HepG2 (cell line): ENCODE measurements around the gene NAA16. TPM values are rescaled to one million over a fixed set of nuclear protein-coding genes. Genes with fewer than 3 reads are reported as not detected.

Source experiments
- CAMTA2 ChIP-seq: sonication (generic); formaldehyde crosslinking; IDR thresholded peaks from 2 replicates; pipeline ENCODE4 v1.4.0; 2020; ENCODE audit warnings: mild to moderate bottlenecking, missing genetic modification reagents, borderline replicate concordance
- CCDC6 ChIP-seq: sonication (generic); formaldehyde crosslinking; IDR thresholded peaks from 2 replicates; pipeline ENCODE4 v1.8.1; 2022; ENCODE audit warnings: mild to moderate bottlenecking, missing genetic modification reagents, moderate library complexity
- ETV6 ChIP-seq: sonication (generic); formaldehyde crosslinking; conservative IDR thresholded peaks from 2 replicates; pipeline ENCODE4 v1.4.0; 2020; ENCODE audit warnings: missing genetic modification reagents
- HNF4A ChIP-seq: sonication (generic); formaldehyde crosslinking; IDR thresholded peaks from 2 replicates; pipeline ENCODE4 v1.4.0; 2020; ENCODE audit warnings: missing genetic modification reagents
- KMT2B ChIP-seq: IDR thresholded peaks from 2 replicates; pipeline ENCODE4 v1.6.1; 2016; ENCODE audit warnings: missing genetic modification reagents, missing compliant biosample characterization
- MAZ ChIP-seq, 2 experiments: sonication (generic) in 1 of 2; formaldehyde crosslinking in 1 of 2; IDR thresholded peaks; 2 replicates each; pipeline versions ENCODE4 v1.5.0 to v1.6.1; 2012 to 2020; ENCODE audit warnings: low read depth in 2 of 2, mild to moderate bottlenecking in 2 of 2, borderline replicate concordance in 1 of 2, improper control_type of control experiment in 1 of 2, low read length in 1 of 2, missing genetic modification reagents in 1 of 2, moderate library complexity in 1 of 2
- MXD4 ChIP-seq: IDR thresholded peaks from 2 replicates; pipeline ENCODE4 v1.6.1; 2016; ENCODE audit warnings: mild to moderate bottlenecking, missing biosample characterization, missing genetic modification reagents
- NCOA1 ChIP-seq: sonication (generic); formaldehyde crosslinking; IDR thresholded peaks from 2 replicates; pipeline ENCODE4 v1.9.0; 2021; ENCODE audit warnings: missing genetic modification reagents
- NFE2L1 ChIP-seq: sonication (generic); formaldehyde crosslinking; IDR thresholded peaks from 2 replicates; pipeline ENCODE4 v1.4.0; 2020; ENCODE audit warnings: missing genetic modification reagents, mild to moderate bottlenecking, borderline replicate concordance
- NRL ChIP-seq: sonication (generic); formaldehyde crosslinking; IDR thresholded peaks from 2 replicates; pipeline ENCODE4 v1.5.0; 2020; ENCODE audit warnings: missing genetic modification reagents, mild to moderate bottlenecking, moderate library complexity, borderline replicate concordance
- SETDB1 ChIP-seq: sonication (generic); formaldehyde crosslinking; IDR thresholded peaks from 2 replicates; pipeline ENCODE4 v1.5.1; 2020; ENCODE audit warnings: missing genetic modification reagents, mild to moderate bottlenecking, borderline replicate concordance
- SP140L ChIP-seq: sonication (generic); formaldehyde crosslinking; IDR thresholded peaks from 2 replicates; pipeline ENCODE4 v1.4.0; 2020; ENCODE audit warnings: missing genetic modification reagents, borderline replicate concordance
- SUZ12 ChIP-seq: fragments of 150-350 bp; IDR thresholded peaks from 2 replicates; pipeline ENCODE4 v1.6.1; 2014; ENCODE audit warnings: low read depth, low read length
- TAF1 ChIP-seq: sonication (generic); formaldehyde crosslinking; IDR thresholded peaks from 2 replicates; pipeline ENCODE4 v1.4.0; 2020; ENCODE audit warnings: missing genetic modification reagents
- TBP ChIP-seq: sonication (generic); formaldehyde crosslinking; IDR thresholded peaks from 2 replicates; pipeline ENCODE4 v1.5.0; 2020; ENCODE audit warnings: missing genetic modification reagents
- ZBTB42 ChIP-seq: sonication (generic); formaldehyde crosslinking; IDR thresholded peaks from 2 replicates; pipeline ENCODE4 v1.5.0; 2020; ENCODE audit warnings: mild to moderate bottlenecking, missing genetic modification reagents
- ZKSCAN1 ChIP-seq: fragments of 150-350 bp; IDR thresholded peaks from 2 replicates; pipeline ENCODE4 v1.6.1; 2014; ENCODE audit warnings: low read length
- ZNF484 ChIP-seq: sonication (generic); formaldehyde crosslinking; IDR thresholded peaks from 2 replicates; pipeline ENCODE4 v1.5.1; 2020; ENCODE audit warnings: mild to moderate bottlenecking, low read depth, missing genetic modification reagents, borderline replicate concordance
- ZNF556 ChIP-seq: sonication (generic); formaldehyde crosslinking; IDR thresholded peaks from 2 replicates; pipeline ENCODE4 v1.4.0; 2020; ENCODE audit warnings: mild to moderate bottlenecking, missing genetic modification reagents, borderline replicate concordance
- ZNF678 ChIP-seq: sonication (generic); formaldehyde crosslinking; IDR thresholded peaks from 2 replicates; pipeline ENCODE4 v1.4.0; 2020; ENCODE audit warnings: mild to moderate bottlenecking, missing genetic modification reagents
- ZNF883 ChIP-seq: sonication (generic); formaldehyde crosslinking; IDR thresholded peaks from 2 replicates; pipeline ENCODE4 v1.5.1; 2020; ENCODE audit warnings: mild to moderate bottlenecking, missing genetic modification reagents; ENCODE audit errors: not compliant biosample characterization
- ZZZ3 ChIP-seq: sonication (generic); formaldehyde crosslinking; IDR thresholded peaks from 2 replicates; pipeline ENCODE4 v1.4.0; 2020; ENCODE audit warnings: missing genetic modification reagents, mild to moderate bottlenecking, borderline replicate concordance
- polyA plus RNA-seq, 8 experiments: library from polyadenylated mRNA; depleted of rRNA in 3 of 8; stranded (reverse) in 7 of 8; unstranded in 1 of 8; fragments of >200 nt; fragmentation: Illumina TruSeq in 4 of 8; extraction: Trizol in 4 of 8; gene quantifications; 2 replicates each; pipeline versions ENCODE4 v1.2.1 to v1.2.3, GENCODE V29; 2011 to 2016; ENCODE audit warnings: low read depth in 4 of 8, missing spikeins in 1 of 8, mixed read lengths in 1 of 8; ENCODE audit not compliant: insufficient read depth in 1 of 8
- total RNA-seq, 5 experiments: library from RNA; depleted of rRNA; stranded (reverse); fragments of >200 nt; fragmentation: Illumina TruSeq; extraction: Trizol; gene quantifications; 2 replicates each; pipeline ENCODE4 v1.2.3, GENCODE V29; 2016; ENCODE audit warnings: low read depth in 1 of 5
- TF ChIP-seq, protein P1 (sequence below): IDR thresholded peaks from 2 replicates; pipeline ENCODE4 v1.6.1; 2016; ENCODE audit warnings: low read depth, missing genetic modification reagents, missing compliant biosample characterization
- TF ChIP-seq, protein P2 (sequence below): sonication (generic); formaldehyde crosslinking; IDR thresholded peaks from 2 replicates; pipeline ENCODE4 v1.9.0; 2021; ENCODE audit warnings: missing genetic modification reagents, mild to moderate bottlenecking, borderline replicate concordance
- TF ChIP-seq, protein P3 (sequence below): IDR thresholded peaks from 2 replicates; pipeline ENCODE4 v1.6.1; 2016; ENCODE audit warnings: low read depth, borderline replicate concordance

The NAA16 gene
- total and polyA plus RNA-seq, 2 of the 13 experiments (the other 11 are each of a cell fraction or from before 2014, with no cell fraction given), result 9.2 to 15.1 TPM

DNA sequence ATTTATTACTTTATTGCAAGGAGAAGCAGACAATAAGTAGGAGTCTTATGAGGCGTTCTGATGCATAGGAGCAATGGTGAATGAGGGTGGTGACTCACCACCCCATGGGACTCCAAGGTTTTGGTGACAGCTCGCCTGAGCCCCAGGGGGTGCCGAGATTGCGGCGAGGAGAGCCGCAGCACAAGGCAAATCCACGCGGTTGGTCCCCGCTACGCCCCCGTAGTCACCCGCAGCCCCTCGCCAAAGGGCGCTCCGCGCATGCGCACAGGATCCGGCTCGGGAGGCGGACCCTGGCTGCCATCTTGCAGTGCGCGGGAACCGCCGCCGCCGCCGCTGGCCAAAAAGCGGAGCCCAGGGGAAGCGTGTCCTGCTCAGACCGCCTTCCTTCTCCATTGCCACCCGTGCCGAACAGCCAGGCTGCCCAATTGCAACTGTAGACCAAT, at the start of gene NAA16 (continued):
- TF ChIP-seq ZNF484 (CRISPR knock-in tag) (no peak), KMT2B (CRISPR knock-in tag) (peak; percentile 86), CAMTA2 (CRISPR knock-in tag) (0 out of 2 replicates have a peak, but pooled peaks have one; percentile 19), ETV6 (CRISPR knock-in tag) (no peak), ZZZ3 (peak; percentile 54; the same call in 1 of the 2 replicates), ZNF556 (peak; percentile 57; the same call in 1 of the 2 replicates), ZNF883 (CRISPR knock-in tag) (no peak), NCOA1 (CRISPR knock-in tag) (no peak), SETDB1 (CRISPR knock-in tag) (no peak), ZNF678 (CRISPR knock-in tag) (no peak), TBP (CRISPR knock-in tag) (no peak), NRL (CRISPR knock-in tag) (0 out of 2 replicates have a peak, but pooled peaks have one; percentile 24), ZBTB42 (no peak), HNF4A (CRISPR knock-in tag) (no peak), TAF1 (CRISPR knock-in tag) (peak; percentile 88), SP140L (CRISPR knock-in tag) (no peak), NFE2L1 (CRISPR knock-in tag) (no peak), ZKSCAN1 (no peak), CCDC6 (CRISPR knock-in tag) (peak; percentile 55), SUZ12 (no peak), MXD4 (CRISPR knock-in tag) (peak; percentile 52; the same call in 1 of the 2 replicates), MAZ (IDR thresholded peaks at IDR 0.05; ENCODE audit: borderline replicate concordance, low read depth, low read length) (peak; percentile 36; the same call in 1 of the 2 replicates), MAZ (CRISPR knock-in tag; IDR thresholded peaks at IDR 0.05; ENCODE audit: low read depth) (peak; percentile 69; the same call in 1 of the 2 replicates)
- TF ChIP-seq, protein P1, sequence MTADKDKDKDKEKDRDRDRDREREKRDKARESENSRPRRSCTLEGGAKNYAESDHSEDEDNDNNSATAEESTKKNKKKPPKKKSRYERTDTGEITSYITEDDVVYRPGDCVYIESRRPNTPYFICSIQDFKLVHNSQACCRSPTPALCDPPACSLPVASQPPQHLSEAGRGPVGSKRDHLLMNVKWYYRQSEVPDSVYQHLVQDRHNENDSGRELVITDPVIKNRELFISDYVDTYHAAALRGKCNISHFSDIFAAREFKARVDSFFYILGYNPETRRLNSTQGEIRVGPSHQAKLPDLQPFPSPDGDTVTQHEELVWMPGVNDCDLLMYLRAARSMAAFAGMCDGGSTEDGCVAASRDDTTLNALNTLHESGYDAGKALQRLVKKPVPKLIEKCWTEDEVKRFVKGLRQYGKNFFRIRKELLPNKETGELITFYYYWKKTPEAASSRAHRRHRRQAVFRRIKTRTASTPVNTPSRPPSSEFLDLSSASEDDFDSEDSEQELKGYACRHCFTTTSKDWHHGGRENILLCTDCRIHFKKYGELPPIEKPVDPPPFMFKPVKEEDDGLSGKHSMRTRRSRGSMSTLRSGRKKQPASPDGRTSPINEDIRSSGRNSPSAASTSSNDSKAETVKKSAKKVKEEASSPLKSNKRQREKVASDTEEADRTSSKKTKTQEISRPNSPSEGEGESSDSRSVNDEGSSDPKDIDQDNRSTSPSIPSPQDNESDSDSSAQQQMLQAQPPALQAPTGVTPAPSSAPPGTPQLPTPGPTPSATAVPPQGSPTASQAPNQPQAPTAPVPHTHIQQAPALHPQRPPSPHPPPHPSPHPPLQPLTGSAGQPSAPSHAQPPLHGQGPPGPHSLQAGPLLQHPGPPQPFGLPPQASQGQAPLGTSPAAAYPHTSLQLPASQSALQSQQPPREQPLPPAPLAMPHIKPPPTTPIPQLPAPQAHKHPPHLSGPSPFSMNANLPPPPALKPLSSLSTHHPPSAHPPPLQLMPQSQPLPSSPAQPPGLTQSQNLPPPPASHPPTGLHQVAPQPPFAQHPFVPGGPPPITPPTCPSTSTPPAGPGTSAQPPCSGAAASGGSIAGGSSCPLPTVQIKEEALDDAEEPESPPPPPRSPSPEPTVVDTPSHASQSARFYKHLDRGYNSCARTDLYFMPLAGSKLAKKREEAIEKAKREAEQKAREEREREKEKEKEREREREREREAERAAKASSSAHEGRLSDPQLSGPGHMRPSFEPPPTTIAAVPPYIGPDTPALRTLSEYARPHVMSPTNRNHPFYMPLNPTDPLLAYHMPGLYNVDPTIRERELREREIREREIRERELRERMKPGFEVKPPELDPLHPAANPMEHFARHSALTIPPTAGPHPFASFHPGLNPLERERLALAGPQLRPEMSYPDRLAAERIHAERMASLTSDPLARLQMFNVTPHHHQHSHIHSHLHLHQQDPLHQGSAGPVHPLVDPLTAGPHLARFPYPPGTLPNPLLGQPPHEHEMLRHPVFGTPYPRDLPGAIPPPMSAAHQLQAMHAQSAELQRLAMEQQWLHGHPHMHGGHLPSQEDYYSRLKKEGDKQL, result no peak
- TF ChIP-seq, protein P2, sequence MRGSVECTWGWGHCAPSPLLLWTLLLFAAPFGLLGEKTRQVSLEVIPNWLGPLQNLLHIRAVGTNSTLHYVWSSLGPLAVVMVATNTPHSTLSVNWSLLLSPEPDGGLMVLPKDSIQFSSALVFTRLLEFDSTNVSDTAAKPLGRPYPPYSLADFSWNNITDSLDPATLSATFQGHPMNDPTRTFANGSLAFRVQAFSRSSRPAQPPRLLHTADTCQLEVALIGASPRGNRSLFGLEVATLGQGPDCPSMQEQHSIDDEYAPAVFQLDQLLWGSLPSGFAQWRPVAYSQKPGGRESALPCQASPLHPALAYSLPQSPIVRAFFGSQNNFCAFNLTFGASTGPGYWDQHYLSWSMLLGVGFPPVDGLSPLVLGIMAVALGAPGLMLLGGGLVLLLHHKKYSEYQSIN, result no peak
- TF ChIP-seq, protein P3, sequence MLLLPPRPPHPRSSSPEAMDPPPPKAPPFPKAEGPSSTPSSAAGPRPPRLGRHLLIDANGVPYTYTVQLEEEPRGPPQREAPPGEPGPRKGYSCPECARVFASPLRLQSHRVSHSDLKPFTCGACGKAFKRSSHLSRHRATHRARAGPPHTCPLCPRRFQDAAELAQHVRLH, result no peak
